Activated CD8-positive, alpha-beta memory T cell treated with anti-CD3 and anti-CD28 coated beads, Interleukin-2, amount 50 U/mL, for 1 hour (primary cell): ENCODE results near the gene DLST.

Source experiments
- DNase-seq: peaks from one replicate; pipeline ENCODE4 v3.0.0-alpha.2; 2020; ENCODE audit errors: extremely low read depth

Gene DLST

GRCh38 chr14:74860899-74861733 lies 20.6 kb upstream of the DLST start:
- DNase-seq: peak; percentile 87

- no peak for DNase-seq
Observed at GRCh38 chr14:74861734-74862090, 20.0 kb upstream of the DLST start.

- no peak for DNase-seq
Observed at GRCh38 chr14:74863274-74863673, 18.4 kb upstream of the DLST start.

DNA sequence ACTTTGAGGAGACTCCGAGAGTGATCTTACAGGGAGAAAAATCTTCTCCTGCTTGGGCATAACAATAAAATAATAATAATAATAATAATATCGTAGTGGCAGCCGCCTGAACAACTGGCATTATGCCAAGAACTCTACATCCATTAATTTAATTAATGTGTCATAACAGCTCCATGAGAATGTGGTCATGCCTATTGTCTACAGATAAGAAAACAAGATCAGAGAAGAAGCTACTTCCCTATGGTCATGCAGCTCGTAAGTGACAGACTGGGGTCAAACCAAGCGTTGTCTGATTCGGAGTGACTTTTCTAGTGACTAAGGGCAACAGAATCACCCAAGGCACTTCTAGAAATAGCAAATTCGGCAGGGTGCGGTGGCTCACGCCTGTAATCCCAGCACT lies 17.5 kb upstream of the DLST start:
- DNase-seq: no peak

GRCh38 chr14:74865156-74865555 lies 16.6 kb upstream of the DLST start:
- no peak for DNase-seq

GRCh38 chr14:74866708-74867389 lies 14.9 kb upstream of the DLST start:
- no peak for DNase-seq

- no peak for DNase-seq
Observed at GRCh38 chr14:74867673-74868072, 14.0 kb upstream of the DLST start.

DNA sequence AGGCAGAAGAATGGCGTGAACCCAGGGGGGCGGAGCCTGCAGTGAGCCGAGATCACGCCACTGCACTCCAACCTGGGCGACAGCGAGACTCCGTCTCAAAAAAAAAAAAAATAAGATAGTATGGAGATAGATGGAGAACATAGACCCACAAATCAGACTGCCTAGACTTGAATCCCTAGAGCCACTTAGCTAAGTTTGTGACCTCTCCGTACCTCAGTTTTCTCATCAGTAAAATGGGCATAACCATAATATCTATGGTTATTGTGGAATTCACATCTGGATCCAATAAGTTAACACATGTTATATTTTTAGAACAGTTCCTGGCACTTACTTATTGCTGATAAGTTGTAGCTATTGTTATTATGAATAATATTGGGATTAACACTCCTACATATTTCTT lies 13.0 kb upstream of the DLST start:
- no peak for DNase-seq

DNA sequence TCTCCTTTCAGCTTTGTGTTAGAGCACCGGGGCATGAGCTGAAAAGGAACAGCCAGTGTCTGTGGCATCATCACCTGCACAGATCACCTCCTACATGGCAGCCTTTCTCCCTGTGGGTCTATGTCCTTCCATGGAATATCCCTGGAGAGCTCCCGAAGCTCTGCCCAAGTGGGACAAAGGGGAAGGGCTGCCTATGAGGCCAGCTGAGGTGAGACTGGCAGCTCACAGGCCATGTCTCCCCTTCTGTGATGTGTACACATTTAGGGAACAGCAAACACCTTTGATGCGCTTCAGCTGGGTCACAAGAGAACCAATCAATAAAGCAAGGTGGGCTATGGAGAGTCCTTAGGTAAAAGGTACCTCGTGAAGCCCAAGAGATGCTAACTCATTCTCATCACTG lies 9.9 kb upstream of the DLST start:
- no peak for DNase-seq

GRCh38 chr14:74875204-74875603 lies 6.5 kb upstream of the DLST start:
- no peak for DNase-seq

DNA sequence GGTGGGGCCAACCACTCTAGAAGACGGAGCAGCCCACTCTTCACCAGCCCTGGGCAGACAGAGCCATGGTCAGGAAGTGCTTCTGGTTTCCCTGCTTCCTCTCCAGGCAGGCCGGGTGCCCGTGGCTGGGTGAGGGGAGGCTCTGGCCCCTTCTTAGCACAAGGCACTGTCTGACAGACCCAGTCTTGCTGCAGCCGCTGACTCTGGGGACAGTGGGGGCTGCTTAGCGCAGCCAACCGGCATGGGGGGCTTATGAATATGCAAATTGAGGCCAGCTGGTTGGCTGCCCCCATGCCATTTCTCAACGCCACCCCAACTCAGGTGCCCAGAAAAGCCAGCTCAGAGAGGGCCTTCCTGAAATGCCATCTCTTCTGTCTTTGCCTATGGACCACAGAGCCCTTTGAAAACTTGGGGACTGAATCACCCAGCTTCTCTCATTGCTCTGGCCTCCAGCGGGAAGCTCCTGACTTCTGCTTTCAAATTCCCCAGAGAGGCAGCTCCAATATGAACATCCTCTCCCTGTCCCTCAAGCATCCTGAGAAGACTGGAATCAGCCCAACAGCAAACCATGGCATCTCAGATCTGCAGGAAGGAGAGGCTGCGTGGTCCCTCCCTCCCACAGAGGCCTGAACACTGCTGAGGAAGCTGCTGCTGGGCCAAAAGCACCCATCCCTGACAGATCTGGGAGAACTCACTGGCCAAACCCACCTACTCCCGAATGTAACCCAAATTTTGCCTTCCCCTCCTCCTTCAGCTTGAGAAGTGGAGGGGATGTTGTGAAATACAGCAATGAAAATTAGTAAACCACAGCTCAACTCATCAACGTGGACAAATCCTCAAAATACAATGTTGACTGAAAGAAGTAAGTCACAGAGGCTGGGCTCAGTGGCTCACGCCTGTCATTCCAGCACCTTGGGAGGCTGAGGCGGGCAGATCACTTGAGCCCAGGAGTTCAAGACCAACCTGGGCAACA lies 5.5 kb upstream of the DLST start, which contains the start of gene PROX2:
PROX2 (minus strand) TSS at position 205 of the 973 bp plus-strand sequence. CDS start 12,311 bp downstream, outside the sequence.
- no peak for DNase-seq

DNA sequence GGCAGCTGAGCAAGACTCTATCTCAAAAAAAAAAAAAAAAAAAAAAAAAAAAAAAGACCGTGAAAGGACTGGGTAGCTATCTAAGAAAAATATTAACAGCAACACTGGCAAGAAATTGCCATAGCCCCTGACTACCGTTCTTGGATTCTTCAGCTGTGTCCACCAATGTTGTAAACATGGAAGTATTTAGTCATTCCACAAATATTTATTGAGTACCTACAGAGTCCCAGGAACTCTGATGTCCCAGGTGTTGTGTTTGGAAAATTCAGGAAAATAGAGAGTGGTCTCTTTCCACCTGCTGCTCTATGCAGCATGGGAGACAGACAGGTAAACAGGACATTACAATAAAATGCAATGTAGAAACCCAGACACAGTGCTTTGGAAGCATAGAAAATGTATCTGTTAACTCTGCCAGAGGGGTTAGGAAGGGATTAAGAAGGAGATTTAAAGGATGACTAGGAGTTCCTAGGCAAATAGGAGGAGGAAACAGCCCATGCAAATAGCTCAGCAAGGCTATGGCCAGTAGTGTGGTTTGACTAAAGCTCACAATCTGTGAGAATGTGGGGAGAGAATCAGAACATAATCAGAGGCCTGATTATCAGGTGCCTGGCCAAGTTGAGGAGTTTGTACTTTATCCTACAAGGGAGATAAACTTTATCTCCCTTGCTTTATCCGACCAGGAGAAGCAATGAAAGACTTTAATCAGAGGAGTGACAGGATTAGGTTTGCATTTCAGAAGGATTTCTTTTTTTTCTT lies 2.1 kb upstream of the DLST start:
- DNase-seq: no peak

DNA sequence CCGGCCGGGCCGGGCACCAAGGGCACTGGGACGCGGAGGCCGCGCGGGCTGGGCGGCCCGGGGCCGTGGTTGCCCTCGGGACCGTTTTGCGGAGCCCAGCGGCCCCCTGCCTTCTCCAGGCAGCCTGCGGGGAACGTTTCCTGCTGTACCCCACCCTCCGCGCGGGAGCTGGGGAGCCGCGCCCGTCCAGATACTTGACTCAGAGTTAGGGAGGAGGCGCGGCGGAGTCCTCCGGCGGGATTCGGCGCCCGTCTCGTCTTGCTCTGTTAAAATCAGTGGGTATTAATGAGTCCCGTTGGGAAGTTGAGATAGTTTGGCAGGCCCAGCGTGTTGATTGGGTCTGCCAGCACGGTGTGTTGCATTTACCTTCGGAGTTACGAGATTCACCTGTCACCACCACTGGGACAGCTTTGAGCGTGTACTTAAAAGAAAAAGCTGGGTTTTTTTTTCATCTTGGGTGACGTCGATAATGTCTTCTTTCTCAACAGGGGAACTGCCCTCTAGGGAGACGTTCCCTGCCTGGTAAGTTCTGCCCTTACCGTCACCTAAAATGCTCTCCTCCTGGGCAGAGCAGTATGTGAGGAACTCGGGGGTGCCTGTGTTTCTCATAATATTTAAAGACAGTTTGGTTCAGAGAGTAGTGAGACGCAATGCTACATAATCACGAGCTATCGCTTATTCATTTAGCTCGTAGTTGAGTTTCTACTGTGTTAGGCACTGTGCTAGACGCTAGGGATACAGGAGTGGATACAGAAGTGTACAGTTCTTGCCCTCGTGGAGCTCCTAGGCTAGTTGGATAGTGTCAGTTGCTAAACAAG lies 596 bp downstream of the DLST start:
- no peak for DNase-seq

DNA sequence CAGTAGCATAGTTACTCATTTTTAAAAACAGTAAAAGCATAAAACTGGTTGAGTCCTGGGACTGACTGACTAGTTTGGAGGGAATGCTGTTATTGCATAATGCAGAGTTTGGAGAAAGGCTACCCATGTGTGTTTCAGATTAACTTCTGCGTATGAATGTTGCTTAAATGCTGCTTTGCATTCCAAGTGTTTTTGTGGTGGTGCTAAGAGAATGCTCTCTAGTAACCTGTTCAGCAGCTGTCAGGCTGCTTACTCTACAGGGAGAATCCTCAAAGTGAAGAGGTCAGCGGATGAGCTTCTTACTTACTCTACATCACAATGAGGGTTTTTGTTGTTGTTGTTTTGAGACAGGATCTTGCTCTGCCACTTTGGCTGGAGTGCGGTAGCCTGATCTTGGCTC lies 4.3 kb downstream of the DLST start:
- no peak for DNase-seq

DNA sequence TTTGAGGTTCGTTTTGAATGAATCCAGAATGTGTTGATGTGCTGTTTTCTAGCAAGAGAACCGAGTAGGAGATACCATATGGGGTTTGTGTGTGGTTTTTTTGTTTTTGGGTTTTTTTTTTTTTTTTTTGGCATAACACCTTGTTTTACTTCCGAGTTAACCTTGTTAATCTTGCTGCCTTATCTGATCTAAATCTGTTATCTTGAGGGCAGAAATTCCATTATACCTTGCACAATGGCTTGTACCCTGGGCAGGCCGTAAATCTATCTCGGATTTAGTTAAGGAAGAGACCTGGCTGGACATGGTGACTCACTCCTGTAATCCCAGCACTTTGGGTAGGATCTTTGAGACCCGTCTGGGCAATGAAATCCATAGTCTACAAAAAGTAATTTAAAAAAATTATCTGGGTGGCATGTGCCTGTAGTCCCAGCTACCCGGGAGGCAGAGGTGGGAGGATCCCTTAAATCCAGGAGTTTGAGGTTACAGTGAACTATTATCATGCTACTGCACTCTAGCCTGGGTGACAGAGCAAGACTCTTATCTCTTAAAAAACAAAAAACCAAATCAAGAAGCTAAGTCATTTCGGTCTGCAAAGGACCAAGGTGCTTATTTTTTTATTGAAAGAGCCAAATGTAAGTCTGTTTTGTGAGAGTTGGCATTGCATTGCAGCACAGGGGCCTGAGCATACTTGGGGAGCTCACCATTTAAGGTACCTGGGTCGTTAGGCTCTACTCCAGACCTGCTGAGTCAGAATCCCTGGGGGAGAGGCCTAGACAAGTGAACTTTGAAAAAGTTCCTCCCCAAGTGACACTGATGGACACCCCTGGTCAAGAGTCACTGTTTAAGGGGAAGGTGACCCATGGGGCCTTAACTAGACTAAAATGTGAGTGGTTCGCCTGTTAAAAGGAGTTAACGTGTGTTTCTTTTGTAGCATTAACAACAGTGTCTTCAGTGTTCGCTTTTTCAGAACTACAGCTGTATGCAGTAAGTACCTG lies 6.7 kb downstream of the DLST start:
- no peak for DNase-seq

GRCh38 chr14:74890262-74890661 lies 8.5 kb downstream of the DLST start:
- no peak for DNase-seq

GRCh38 chr14:74891870-74892269 lies 10.2 kb downstream of the DLST start:
- no peak for DNase-seq

DNA sequence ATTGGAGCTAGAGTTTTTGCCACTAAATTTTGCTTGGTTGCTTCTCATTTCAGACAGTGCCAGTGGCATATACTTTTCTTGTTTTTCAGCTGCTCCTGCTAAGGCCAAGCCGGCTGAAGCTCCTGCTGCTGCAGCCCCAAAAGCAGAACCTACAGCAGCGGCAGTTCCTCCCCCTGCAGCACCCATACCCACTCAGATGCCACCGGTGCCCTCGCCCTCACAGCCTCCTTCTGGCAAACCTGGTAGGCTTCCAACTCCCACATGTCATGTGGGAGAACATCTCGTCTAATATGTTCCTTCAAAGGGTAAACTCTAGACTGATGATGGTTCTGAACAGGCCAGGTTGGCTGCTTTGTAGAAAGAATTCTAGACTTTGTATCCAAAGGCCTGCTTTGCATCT lies 11.0 kb downstream of the DLST start:
- no peak for DNase-seq

- no peak for DNase-seq
Observed at GRCh38 chr14:74893614-74894091, 11.9 kb downstream of the DLST start.
